Measurements from ENCODE around the gene CRYBA2. TPM values are rescaled to one million over a fixed set of nuclear protein-coding genes. Genes with fewer than 3 reads are reported as not detected.

CRYBA2 gene
- total RNA-seq, 1 experiment from 2014 or later: 0.17 TPM

GRCh38 chr2:218982586-218983262 lies 10.5 kb downstream of the CRYBA2 start:
- no peak for DNase-seq (ENCODE audit: low read depth)

- no peak for DNase-seq (ENCODE audit: low read depth)
These were observed 11.2 kb downstream of the CRYBA2 start for GRCh38 chr2:218981881-218982585.

GRCh38 chr2:218981390-218981880 lies 11.8 kb downstream of the CRYBA2 start:
- no peak for DNase-seq (ENCODE audit: low read depth)

- DNase-seq (ENCODE audit: low read depth): peak; percentile 31
These were observed 12.4 kb downstream of the CRYBA2 start for GRCh38 chr2:218980735-218981389.

DNA sequence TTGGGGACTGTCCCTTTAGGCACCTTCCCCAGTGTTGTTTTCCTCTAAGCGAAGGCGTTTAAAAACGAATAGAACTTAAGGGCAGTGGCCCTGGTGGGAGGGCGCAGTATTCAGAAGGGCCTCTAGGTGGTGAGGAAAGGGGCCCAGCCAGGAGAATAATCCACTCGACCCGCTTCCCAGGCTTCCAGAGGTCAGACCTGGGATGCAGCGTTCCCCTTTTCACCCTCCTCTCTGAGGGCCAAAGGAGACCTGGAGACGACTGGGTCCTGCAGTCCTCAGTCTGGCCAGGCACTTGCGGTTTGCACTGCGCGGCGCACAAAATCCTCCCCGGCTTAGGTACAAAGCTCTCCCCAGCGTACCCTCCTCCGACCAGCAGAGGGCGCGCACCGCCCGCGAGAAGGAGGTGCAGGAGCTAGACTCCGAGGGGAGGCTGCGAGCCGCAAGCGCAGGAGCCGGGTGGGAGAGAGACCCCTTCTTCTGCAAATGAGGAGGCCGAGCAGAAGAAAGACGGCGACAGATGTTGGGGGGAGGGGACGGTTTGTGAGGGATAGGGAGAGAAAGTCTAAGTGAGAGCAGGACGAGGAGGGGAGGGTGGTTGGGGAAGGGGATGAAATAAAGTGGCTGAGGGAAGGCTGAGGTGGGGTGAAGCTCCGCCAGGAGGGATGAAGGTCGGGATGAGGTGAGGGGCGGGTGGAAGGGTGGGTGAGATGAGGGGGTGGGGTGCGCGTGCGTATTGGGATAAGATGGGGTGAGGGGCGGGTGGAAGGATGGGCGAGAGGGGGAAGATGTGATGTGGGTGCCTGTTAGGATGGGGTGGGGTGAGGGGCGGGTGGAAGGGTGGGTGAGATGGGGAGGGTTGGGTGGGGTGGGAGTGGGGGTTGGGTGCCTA lies 13.1 kb downstream of the CRYBA2 start:
- DNase-seq (ENCODE audit: low read depth): peak; percentile 69

DNA sequence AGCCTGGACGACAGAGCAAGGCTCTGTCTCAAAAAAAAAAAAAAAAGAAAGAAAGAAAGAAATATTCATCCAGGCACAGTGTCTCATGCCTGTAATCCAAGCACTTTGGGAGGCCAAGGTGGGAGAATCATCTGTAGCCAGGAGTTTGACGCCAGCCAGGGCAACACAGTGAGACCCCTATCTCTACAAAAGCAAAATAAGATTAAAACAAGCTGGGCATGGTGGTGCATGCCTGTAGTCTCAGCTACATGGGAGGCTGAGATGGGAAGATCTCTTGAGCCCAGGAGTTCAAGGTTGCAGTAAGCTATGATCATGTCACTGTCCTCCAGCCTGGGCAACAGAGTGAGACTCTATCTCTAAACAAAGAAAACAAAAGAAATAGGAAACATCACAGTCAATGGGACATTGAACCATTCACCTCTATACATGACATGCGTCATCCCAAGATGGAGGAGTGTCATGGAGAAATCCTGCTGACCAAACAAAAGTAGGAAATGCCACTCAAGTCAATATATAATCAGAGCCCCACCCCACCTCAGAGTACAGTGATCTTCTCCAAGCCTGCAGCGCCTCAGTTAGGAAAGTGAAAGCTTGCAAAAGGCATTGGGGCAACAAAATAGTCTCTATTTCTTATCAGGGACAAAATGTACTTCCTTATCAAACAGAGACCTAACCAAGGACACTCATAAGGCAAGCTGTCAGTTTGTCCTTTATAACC lies 18.0 kb downstream of the CRYBA2 start:
- DNase-seq (ENCODE audit: low read depth): no peak

DNA sequence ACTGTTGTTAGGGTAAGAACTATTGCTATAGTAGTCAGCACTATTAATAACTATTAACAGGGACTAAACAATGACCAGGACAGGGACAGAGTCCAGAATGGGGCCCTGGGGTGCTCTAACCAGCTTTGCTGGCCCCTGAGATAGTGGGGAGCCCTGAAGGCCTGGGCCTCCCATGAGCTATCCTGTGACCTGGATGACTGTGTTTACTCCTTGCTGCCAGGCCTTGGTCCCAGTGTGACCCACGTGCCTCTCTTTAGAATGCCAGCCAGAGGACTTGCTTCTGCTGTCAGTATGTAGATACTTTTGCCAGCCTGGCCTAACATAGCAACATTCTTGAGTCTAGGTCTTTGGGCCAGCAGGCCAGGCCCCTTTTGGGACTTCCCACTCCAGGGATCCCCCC lies 22.3 kb downstream of the CRYBA2 start:
- no peak for DNase-seq (ENCODE audit: low read depth)

GRCh38 chr2:218964041-218964771 lies 29.0 kb downstream of the CRYBA2 start:
- peak; percentile 90 for DNase-seq (ENCODE audit: low read depth)

DNA sequence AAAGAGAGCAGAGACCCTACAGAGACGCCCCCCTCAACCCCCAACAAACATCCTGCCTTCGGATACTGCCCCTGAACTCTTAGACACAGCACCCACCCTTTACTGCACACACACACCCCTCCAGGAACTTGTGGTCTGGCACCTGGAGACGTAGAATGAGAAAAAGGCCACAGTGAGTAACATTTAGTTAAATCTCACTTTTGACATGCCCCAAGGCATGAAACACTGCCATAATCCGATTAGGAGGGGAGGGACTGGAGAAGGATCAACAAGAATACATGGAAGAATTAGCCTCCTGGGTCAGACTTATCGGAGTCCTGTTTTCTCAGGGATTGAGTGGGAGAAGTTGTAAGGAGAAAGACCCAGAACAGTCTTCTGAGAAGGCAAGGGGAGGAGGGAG lies 29.6 kb downstream of the CRYBA2 start:
- DNase-seq (ENCODE audit: low read depth): peak; percentile 60

DNA sequence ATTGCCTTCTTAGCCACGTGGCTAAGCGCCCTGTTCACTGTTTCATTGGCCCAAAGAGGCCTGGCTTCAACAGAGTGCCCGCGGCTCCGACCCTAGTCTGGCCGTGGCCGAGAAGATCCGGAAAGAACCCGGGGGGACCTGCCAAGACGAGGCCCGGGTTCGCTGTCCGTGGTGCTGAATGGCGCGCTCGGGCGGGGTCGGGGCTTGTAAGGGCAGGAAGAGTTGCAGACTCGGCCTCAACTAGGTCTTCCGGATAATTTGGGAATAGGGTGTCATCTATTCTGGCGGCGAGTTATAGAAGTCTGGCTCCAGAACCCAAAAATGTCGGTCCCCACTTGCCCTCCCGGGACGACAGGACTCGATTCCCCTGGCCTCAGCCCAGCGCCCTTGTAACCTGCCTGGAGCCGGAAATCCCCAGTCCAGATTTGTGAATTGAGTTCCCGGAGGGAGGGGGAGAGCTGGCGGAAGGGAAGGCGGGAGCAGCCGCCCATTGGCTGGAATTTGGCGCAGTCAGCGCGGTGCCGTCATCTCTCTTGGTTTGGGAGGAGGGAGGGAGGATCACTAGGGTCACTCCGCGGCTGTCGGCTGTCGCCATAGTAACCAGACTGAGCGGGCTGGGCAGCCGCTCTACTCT lies 30.2 kb downstream of the CRYBA2 start:
- DNase-seq (ENCODE audit: low read depth): peak; percentile 85

GRCh38 chr2:218961651-218962570 lies 31.3 kb downstream of the CRYBA2 start:
- no peak for DNase-seq (ENCODE audit: low read depth)

DNA sequence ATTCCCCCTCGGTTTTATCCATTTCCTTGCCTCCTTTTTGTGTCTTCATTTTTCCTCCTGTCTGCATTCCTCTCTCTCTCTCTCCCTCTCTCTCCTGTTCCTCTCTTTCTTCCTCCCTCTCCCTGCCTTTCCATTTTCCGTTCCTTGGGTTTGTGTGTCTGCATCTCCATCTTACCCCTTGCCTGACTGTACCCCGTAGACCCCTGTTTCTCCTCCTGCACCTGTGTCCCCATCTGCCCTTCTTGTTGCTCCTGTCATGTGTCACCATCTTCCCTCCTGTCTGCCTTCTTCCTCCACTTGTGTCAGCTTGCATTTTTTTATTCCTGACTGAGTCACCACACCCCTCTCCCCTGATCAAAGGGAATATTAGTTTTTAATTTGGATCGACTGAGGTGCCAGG lies 32.0 kb downstream of the CRYBA2 start:
- no peak for DNase-seq (ENCODE audit: low read depth)

- DNase-seq (ENCODE audit: low read depth): no peak
These were observed 32.7 kb downstream of the CRYBA2 start for GRCh38 chr2:218960309-218961165.

GRCh38 chr2:218959761-218960308 lies 33.4 kb downstream of the CRYBA2 start:
- no peak for DNase-seq (ENCODE audit: low read depth)

- DNase-seq (ENCODE audit: low read depth): peak; percentile 75
These were observed 34.0 kb downstream of the CRYBA2 start, which contains the start of gene CDK5R2 for GRCh38 chr2:218959141-218959731. Gene CDK5R2 (plus strand): TSS chr2:218959666. CDS start chr2:218959821, 155 bp downstream.

- no peak for DNase-seq (ENCODE audit: low read depth)
These were observed 34.9 kb downstream of the CRYBA2 start for GRCh38 chr2:218958276-218958675.

DNA sequence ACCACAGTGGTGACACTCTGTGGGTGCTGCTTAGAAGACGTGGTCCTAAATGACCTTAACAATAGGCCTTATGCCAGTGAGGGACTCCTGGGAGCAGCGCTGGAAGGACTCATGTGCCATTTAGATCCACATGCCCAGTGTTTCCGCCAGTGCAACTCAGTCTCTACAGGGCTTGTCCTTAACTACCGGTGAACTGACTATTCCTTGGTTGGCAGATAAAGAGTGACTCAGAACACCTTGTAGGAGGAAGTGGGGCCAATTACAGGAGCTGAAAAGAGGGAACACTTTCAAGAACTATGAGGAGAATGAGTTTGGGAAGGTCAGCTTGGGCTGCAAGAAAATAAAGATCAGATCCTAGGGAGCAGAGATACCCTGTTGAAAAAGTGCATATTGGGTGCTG lies 35.6 kb downstream of the CRYBA2 start:
- DNase-seq (ENCODE audit: low read depth): no peak
